Stimulated activated naive CD4-positive, alpha-beta T cell (primary cell): ENCODE measurements around the gene URGCP.
"Not testable (repeated sequence)": the region's sequence is repeated elsewhere in the genome, so short reads cannot be mapped to it uniquely, and the experiment has no call there.

Source experiments
- DNase-seq, 6 experiments: peaks; one replicate each; lab custom pipeline; 2025; lab: John Stamatoyannopoulos, UW

The URGCP gene

DNA sequence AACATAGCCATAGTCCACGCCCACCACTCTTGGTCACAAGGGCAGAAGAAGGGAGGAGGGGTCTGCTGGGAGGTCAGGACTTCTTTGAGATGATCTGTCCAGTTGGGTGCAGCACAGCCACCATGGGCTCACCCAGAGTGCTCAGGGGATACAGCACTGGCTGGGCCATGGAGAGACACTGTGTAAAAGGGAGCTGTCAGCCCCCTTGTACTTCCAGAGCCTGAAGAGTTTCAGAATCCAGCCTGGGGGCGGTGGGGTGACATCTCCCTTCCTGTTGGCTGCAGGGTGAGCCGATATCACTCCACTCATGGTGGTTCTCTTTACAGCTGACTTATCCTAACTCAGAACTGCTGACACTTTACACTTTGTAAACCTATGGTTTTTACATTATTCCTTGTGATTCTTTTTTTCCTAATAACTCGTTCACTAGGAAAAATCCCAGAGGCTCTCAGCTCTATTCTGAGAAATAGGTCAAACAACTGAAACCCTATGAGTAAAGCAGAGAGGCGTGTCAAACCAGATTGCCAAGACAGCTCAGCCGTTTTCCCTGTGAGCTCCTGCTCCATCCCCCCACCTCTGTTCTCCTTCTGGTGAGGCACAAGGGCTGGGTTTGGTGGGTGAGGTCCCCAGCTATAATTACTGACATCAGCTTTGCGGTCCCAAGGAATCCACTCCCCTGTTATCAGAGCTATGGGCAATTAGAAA is 33.8 kb downstream of the URGCP start:
- no peak for DNase-seq

DNA sequence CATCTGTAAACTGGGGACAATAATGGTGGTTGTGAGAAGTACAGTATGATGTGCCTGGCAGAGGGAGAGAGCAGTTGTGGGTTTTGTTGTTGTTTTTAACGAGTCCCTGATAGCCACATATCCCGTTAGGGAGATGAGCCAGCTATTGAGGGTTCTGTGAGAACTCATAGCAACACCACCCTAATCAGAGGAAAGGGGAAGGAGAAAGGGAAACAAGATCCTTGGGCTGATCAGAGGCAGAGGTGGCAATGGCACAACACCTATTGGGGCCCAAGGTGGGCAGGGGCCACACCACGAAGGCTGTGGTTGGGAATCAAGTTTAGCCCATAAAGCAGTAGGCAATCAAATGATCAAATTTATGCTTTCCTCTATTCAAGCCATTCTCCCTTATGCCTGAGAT is 35.3 kb downstream of the URGCP start:
- no peak for DNase-seq

DNA sequence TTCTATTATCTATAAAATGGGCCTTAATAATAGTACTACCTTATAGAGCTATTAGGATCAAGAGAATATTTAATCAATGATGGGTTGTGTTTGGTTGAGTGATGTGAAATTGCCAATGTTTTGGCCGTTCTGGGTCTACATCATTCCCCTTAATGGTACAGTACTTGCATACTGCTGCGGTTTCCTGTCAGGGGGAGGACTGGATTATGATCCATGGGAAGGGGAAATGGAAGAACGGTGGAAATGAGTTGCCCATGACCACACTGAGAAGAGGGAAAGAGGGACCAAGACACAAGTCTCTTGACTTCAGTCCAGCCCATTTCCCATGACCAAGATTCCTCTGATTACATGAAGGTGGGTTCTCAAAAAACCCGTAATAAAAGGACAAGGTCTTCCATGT is 36.1 kb downstream of the URGCP start:
- DNase-seq, result no peak

DNA sequence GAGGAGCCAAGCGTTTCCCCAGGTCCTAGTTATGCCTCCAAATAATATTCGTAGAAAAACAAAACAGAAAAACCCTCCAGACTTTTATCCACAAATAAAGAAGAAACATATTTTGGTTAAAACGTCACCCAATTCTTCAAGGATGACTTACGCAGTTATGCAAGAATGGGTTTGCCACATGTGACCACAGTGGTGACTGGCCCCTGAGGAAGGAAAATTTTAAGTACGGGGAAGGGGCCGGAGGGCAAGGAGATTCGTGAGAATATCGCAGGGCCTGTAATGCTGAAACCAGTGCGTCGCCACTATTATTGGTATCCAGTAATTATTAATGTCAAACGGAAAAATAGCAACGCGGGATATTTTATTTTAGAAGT is 36.5 kb downstream of the URGCP start:
- no peak for DNase-seq

DNA sequence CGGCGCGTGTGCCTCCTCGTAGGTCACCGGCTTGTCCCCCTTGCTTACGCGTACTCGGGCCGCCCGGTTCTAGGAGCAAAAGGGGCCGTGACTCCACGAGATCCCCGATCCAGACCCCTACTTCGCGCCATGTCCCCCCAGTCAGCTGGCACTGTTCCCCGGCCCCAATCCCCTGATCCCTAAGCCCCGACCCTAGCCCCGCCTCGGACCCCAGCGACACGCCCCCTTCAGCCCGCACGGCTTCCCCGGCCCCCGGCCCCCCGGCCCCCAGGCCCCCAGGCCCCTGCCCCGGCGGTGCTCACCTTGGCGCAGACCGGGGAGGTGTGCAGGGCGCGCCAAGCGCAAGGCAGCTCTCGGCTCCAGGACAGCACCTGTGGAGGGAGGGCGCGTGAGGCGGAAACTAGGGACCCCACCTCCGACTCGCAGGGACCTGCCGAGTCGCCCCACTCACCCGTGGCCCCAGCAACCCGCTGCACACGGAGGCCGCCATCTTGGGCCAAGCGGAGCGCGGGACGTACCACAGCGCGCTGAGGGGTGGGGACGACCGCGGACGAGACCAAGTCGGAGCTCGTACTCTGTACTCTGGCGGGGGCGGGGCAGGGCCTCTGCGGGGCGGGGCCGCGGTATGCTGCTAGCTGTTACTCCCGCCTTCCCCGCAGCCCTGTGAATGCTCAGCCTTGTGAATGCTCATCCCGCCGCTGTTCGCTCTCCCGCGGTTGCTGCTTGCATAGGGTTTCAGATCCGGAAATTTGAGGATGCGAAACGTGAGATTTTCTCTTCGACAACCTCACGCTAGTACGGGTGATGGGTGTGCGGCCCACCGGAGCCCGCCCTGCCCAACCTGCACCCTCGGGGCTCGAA is 37.2 kb downstream of the URGCP start, which contains the start of gene MRPS24:
Gene MRPS24, minus strand, starts transcription at position 512 of the 861 bp plus-strand sequence. Its CDS starts 22 bp downstream, at position 490.
- DNase-seq, result peak; percentile 85 to 94 (median 92)

DNA sequence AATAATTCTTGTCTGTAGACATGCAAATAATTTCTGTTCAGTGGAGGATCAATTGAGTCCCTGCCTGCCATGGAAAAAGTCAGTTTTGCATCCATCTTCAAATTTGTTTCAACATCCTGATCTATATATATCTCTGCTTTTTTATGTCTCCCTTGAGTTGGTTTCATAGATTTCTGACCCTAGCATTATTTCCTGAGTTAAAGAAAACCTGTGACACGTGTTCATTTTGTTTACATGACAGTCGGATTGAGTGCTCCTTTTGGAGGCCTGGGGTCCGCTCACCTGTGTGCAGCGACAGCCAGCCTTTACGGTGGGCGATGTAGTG is 37.8 kb downstream of the URGCP start:
- DNase-seq, result peak in 1 of 6 experiments; percentile 30

DNA sequence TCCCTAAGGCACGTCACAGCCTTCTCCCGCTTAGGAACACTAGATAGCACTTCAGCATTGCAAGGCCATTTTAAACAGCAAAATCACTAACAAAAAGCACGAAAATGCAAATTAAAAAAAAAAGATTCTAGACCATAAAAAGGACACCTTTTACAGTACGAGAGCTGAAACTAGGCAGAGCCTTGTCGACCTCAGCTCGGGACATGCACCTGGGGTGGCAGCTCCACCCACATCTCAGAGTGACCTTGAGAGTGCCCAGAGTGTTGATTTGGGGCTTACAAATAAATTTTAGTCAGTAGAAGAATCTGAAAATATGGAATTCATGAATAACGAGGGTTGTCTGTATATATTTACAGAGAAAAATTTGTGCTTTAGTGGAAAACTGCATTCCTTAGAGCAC is 38.2 kb downstream of the URGCP start:
- no peak for DNase-seq

DNA sequence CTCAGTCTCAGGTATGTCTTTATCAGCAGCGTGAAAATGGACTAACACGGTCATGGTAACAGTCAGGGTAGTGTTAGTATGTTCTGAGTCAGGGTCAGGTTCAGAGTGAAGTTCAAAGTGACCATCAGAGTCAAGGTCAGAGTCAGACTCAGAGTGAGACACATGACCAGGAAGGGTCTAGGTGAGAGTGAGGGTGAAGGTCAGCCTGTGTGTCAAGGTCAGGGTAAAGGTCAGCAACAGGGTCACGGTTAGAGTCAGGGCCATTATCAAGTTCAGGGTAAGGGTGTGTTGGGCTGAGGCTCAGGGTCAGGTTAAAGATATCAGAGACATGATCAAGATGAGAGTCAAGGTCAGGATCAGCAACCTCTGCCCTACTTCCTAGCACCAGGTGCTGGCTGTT is 41.1 kb downstream of the URGCP start:
- DNase-seq, result no peak

DNA sequence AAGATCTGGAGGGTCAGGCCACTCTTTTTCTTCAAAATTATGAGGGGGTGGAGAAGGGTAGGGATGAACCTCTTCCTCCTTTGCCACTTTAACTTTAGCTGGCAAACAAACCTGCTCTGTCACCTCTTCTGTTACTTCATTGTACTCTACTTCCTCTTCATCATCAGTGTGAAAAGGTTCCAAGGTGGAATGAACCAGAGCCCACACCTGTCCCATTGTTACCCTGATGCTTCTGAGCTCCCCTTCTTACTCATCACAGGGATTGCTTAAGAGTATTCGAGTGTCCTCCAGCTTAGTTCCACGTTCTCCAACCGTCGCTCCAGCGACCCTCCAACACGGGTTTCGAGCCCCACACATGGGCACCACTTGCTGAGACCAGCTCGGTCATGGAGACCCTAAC is 42.3 kb downstream of the URGCP start:
- no peak for DNase-seq

DNA sequence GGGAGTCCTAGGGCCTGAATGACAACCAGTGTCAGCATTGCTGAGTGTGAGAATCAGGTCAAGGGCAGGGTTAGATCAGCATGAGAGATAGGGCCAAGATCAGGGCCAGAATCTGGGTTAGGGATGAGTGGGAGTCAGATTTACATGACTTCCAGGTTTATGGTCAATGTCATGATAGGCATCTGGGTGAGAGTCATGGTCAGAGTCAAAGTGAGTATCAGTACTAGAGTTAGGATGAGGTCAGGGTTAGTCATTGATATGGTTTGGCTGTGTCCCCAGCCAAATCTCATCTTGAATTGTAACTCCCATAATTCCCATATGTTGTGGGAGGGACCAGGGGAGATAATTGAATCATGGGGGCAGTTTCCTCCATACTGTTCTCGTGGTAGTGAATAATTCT is 49.4 kb downstream of the URGCP start:
- no peak for DNase-seq

DNA sequence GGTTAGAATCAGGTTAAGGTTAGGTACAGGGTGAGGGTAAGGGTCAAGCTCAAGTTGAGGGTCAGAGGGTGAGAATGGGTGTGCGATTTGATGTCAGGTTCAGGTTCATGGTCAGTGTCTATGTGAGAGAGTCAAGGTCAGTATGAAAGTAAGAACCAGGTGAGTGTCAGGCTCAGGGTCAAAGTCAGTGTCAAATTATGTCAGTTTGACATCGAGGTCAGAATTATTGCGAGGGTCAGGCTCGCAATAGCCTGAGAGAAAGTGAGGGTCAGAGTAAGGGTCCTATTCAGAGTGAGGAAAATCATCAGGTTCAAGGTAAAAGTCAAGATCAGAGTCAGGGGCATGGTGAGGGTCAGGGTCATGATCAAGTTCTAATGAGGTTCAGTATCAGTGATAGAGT is 50.1 kb downstream of the URGCP start:
- DNase-seq, result no peak

DNA sequence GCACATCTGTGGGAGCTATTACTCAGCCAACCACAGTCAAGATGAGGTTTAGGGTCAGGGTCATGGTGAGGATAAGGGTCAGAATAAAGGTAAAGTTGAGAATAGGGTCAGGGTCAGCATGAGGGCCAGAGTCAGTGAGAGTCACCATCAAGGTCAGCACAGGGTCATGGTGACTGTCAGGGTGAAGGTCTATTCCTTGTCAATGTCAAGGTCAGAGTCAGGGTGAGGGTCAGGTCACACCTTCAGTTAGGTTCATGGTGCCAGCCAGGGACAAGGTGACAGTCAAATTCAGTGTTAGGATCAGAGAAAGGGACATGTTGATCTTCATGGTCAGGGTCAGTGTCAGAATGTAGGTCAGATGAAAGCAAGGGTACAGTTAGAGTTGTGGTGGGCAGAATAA is 51.2 kb downstream of the URGCP start:
- DNase-seq, result no peak

DNA sequence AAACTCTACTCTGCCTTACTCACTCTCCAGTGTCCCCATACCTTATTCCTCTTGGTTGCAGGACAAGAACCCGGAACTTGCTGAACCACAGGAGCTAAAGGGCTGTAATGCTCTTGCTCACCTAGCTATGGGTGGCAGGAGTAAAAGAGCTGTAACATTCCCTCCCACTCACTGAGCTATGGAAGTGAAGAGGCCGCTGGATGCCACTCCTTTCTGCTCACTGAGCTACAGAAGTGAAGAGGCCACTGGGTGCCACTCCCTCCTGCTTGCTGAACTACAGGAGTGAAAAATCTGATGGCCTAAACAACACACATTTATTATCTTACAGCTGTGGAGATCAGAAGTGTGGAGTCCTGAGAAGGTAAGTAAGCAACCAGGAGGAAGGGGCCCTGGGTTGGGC is 54.6 kb downstream of the URGCP start:
- no peak for DNase-seq

DNA sequence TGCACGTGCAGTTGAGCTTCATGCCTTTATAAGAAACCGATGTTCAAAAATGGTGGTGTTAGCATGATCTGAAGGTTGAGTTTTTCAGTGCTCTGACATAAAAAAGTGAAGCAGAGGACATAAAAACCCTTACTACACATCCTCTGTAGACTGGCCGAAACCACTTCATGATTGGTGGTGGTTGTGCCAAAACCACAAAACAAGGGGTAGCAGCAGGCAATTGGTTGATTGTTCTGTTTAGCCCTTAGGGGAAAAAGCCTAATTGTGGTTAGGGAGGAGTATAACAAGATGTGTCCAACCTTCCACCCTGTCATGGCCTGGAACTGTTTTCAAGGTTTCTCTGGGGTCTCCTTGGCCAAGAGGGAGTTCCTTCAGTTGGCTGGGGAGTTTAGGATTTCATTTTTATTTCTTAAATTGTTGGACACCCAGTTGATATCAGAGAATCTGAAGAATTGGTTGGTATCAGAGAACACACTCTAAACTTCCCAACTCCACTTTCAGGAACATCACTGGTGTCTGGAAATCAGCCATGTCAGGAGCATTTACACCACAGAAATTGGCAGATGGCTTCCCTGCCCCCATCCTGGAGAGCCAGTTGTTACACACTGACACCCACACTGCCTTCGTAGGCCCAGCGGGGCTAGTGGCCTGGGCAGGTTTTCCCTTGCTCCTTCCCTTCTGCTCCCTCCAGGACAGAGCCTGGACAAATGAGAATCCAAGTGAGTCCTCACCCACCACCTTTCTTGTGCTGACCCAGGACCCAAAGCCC is 55.9 kb downstream of the URGCP start:
- DNase-seq, result no peak

DNA sequence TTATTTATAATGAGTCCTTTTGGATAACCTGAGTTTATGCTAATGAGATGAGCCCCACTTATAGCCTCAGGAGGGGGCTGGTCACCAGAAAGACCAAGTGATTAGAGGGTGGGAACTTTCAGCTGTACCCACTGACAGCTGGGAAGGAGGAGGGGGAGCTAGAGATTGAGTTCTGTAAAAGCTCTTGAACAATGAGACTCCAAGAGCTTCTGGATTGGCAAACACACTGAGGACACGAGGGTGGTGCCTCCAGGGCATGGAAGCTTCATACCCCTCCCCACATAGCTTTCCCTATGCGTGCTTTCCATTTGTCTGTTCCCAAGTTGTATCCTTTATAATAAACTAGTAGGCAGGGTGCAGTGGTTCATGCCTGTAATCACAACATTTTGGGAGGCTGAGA is 57.3 kb downstream of the URGCP start:
- DNase-seq, result no peak

DNA sequence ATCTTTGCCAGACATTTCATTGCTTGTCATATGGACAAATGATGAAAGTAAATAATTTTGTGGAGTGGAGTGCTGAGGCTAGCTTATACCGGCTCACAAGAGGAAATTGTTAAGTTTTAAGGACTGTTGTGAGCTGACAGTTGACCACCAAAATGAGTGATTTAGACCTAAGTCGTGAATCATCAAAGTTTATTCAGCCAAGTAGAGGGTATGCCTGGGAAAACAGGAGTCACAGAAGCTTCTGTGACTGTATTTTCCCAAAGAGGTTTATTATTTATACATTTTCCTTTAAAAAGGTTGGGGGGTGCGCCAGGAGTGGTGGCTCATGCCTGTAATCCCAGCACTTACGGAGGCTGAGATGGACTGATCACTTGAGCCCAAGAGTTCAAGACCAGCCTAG is 58.9 kb downstream of the URGCP start:
- no peak for DNase-seq

DNA sequence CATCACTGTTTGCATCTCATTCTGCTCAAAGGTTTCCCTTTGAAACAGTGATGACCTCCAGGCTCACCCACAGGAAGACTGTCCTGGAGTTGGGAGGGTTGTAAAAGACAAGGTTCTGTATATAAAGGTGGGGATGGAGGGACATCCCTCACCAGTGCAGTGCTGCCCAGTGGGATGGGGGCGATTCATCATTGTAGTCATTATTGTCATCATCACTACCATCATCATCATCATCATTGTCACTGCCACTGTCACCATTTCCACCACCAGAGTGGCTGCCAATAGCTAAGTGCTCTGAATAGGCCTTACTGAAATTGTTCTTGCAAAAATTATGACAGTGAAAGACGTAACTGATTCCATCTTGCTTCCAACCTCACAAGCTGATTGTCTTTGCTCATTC is 61.7 kb downstream of the URGCP start:
- DNase-seq, result no peak

DNA sequence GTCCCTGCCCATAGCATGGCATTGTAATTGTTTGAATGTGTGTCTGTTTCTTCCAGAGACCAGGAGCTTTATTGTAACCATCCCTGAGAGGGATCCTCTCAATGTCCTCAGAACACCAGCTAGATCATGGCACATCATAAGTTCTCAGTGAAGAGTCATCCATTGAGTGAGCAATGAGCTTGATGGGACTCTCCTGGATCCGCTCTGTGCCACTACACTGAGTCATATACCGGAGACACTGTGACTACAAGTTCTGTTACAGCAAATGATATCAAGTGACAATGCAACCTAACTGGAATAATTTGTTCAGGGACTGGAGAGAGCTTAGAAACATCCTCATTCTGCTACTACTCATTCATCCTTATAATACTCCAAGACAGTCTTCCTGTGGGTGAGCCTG is 62.1 kb downstream of the URGCP start:
- no peak for DNase-seq

DNA sequence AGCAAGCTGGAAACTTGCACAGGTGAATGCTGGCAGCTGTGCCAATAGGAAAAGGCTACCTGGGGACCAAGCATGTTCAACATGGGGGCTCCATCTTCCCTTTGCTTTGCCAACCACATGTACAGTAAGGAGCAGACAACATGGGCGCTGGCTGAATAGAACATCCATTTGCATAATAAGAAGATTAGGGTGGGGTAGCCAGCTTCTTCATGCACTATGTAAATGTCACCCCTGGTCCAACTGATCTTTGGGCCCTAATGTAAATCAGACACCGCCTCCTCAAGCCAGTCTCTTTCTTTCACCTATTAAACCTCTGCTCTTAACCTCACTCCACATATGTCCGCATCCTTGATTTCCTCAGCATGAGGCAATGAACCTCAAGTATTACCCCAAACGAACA is 63.1 kb downstream of the URGCP start:
- no peak for DNase-seq

DNA sequence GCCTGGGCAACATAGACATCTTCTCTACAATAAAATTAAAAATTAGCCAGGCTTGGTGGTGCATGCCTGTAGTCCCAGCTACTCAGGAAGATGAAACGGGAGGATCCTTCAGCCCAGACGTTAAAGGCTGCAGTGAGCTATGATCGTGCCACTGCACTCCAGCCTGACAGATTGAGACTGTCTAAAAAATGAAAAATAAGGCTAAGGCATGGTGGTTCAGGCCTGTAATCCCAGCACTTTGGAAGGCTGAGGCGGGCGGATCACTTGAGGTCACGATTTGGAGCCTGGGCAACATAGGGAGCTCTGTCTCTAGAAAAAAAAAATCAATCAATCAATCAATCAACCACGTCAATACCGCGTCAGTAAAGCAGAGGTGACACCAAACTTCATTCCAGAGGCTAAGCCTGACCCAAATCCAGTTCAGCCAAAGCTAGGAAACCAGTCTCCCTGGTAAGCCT is 68.2 kb downstream of the URGCP start:
- DNase-seq, result no peak

DNA sequence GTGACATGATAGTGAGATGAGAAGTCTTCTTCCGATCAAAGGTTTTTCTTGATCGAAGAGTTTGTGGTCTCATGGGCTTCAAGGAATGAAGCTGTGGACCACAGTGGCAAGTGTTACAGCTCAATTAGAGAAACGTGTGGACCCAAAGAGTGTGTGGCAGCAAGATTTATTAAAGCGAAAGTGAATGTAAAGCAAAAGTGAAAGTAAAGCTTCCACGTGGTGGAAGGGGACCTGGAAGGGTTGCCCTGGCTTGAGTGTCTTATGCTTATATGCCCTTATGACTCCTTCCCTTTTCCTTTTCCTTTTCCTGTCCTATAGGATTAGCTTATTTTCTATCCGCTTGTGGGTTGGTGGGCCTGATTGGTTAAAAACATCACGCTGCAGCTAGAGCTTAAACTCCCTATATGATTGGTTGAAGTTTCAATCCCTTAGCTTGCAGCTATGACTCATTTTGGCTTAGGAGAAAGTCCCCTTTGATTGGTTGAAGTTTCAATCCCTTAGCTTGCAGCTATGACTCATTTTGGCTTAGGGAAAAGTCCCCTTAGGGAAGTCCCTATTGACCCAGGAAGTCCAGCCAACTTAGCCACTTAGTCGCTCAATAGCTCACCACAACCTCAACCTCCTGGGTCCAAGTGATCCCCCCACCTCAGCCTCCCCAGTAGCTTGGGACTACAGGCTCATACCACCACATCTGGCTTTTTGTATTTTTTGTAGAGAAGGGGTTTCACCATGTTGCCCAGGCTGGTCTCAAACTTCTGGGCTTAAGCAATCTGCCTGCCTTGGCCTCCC is 71.7 kb downstream of the URGCP start:
- peak in 5 of 6 experiments; percentile 1 to 52 (median 32) for DNase-seq

DNA sequence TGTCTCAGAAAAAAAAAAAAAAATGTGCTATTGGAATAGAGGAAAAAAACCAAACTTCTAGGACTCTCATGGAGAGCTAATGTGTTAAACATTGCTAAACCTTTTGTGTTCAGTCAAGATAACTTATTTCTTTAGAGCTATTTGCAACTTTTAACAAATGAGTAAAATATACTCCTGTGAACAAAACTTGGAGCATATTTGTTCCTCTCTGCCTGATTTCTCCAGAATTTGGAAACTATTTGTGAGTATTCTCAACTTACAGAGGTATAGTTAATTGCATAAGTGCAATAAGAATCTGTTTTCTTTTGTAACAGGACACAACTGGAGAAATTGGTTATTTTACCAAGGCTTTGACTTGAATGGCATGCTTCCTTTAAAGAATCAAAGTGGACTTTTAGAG is 75.5 kb downstream of the URGCP start:
- not testable (repeated sequence) for DNase-seq
